Effector memory CD4-positive, alpha-beta T cell (primary cell): Measurements from ENCODE around the gene LTBP2.

Experiments used
- DNase-seq, 3 donors: peaks; one replicate each; pipeline ENCODE4 v3.0.0-alpha.2; 2020
- H3K27ac ChIP-seq: 2 replicates; pipeline ENCODE4 v1.7.0; 2013; ENCODE audit warnings: mild to moderate bottlenecking, low read length, moderate library complexity; ENCODE audit not compliant: insufficient read depth, poor library complexity, severe bottlenecking
- H3K27me3 ChIP-seq: replicated peaks from 2 replicates; pipeline ENCODE4 v1.7.0; 2013; ENCODE audit warnings: mild to moderate bottlenecking, low read length; ENCODE audit not compliant: insufficient read depth, control insufficient read depth, poor library complexity, severe bottlenecking
- H3K36me3 ChIP-seq: 2 replicates; pipeline ENCODE4 v1.7.0; 2013; ENCODE audit warnings: mild to moderate bottlenecking, low read length, moderate library complexity; ENCODE audit not compliant: control insufficient read depth, insufficient read depth
- H3K4me1 ChIP-seq: 2 replicates; pipeline ENCODE4 v1.7.0; 2013; ENCODE audit warnings: low read length, mild to moderate bottlenecking; ENCODE audit not compliant: control insufficient read depth, insufficient read depth, poor library complexity, severe bottlenecking
- H3K4me3 ChIP-seq: 2 replicates; pipeline ENCODE4 v1.7.0; 2013; ENCODE audit warnings: low read length, low read depth, mild to moderate bottlenecking; ENCODE audit not compliant: insufficient read depth, poor library complexity, severe bottlenecking
- H3K9me3 ChIP-seq: 2 replicates; pipeline ENCODE4 v1.7.0; 2013; ENCODE audit warnings: mild to moderate bottlenecking, low read length, moderate library complexity; ENCODE audit not compliant: control insufficient read depth
- total RNA-seq, 3 donors: gene quantifications; one replicate each; lab custom pipeline; 2026; lab: John Stamatoyannopoulos, UW

The LTBP2 gene
- total RNA-seq: 3.1 to 6.0 (median 3.7) reads per million in 3 donors

- Histone ChIP-seq H3K27me3 (no peaks in the 10 kb centered on the region), H3K4me3 (peak within 1 kb of the TSS; percentile 91), H3K4me1 (peaks cover 9% of the 10 kb centered on the region), H3K9me3 (no peaks in the 10 kb centered on the region), H3K36me3 (no peaks in the 10 kb centered on the region), H3K27ac (no peak within 1 kb of the TSS)
- DNase-seq: no peak
Measured at GRCh38 chr14:74611650-74612349, at the start of gene LTBP2. LTBP2 (minus strand) TSS chr14:74612237; CDS start chr14:74611944, 293 bp downstream.

DNA sequence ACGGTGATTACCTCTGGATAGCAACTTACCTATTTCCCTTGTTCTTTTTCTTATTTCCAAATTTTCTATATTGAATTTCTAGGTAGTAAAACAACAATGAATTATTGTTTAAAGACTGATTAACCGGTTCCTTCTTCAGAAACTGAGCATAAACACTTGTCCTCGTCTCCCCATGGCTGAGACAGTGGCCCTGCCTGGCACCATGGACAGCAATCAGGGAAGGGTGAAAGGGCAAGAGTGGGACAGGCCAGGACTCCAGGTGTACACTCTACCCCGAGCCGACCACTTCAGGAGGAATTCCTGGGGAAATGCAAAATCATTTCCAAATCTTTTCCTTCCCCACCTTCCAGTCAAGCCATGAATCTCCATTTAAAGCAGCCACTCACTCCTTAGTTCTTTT lies 48.8 kb upstream of the LTBP2 start:
- no peak for DNase-seq
- Histone ChIP-seq H3K27ac (no peak overlapping the region), H3K27me3 (no peaks in the 10 kb centered on the region), H3K4me1 (no peaks in the 10 kb centered on the region), H3K4me3 (no peak overlapping the region), H3K36me3 (peaks cover 42% of the 10 kb centered on the region), H3K9me3 (no peaks in the 10 kb centered on the region)

- H3K9me3 ChIP-seq: no peaks in the 10 kb centered on the region
- no peak for DNase-seq
- no peak overlapping the region for H3K27ac ChIP-seq
- H3K27me3 ChIP-seq: no peaks in the 10 kb centered on the region
- no peak overlapping the region for H3K4me3 ChIP-seq
- no peaks in the 10 kb centered on the region for H3K4me1 ChIP-seq
- peaks cover 40% of the 10 kb centered on the region for H3K36me3 ChIP-seq
Measured at GRCh38 chr14:74660167-74660566, 48.1 kb upstream of the LTBP2 start.

DNA sequence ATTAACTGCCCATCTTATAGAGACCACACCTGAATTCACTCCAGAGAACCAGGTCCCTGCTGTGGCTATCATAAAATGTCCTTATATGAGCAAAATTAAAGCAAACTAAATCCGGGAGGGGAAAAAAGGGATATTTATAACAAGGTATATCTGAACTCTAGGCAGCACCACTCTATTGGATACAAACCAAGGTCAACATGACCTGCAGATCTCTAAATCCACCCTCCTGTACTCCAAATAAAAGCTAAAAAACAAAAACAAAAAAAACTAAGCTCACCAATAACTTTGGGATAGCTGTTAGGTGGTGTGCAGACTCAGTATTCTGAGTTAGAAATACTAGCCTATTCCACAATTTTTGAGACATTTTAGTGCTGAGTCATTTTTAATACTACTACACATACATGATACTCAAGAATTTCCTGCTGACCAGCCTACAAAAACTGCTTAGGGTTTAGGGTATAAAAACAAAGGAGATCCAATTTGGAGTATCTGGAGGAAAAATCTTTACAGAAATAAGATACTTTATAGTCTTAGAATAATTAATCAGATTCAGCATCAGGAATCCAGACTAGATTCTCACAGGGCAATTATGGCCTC lies 46.6 kb upstream of the LTBP2 start:
- H3K27ac ChIP-seq: no peak overlapping the region
- H3K4me3 ChIP-seq: no peak overlapping the region
- no peak for DNase-seq
- H3K9me3 ChIP-seq: no peaks in the 10 kb centered on the region
- no peaks in the 10 kb centered on the region for H3K4me1 ChIP-seq
- H3K27me3 ChIP-seq: no peaks in the 10 kb centered on the region
- H3K36me3 ChIP-seq: peaks cover 29% of the 10 kb centered on the region

- H3K4me1 ChIP-seq: no peaks in the 10 kb centered on the region
- peaks cover 16% of the 10 kb centered on the region for H3K36me3 ChIP-seq
- no peaks in the 10 kb centered on the region for H3K9me3 ChIP-seq
- H3K4me3 ChIP-seq: no peak overlapping the region
- DNase-seq: no peak
- H3K27me3 ChIP-seq: no peaks in the 10 kb centered on the region
- H3K27ac ChIP-seq: no peak overlapping the region
Measured at GRCh38 chr14:74656964-74657363, 44.9 kb upstream of the LTBP2 start.

DNA sequence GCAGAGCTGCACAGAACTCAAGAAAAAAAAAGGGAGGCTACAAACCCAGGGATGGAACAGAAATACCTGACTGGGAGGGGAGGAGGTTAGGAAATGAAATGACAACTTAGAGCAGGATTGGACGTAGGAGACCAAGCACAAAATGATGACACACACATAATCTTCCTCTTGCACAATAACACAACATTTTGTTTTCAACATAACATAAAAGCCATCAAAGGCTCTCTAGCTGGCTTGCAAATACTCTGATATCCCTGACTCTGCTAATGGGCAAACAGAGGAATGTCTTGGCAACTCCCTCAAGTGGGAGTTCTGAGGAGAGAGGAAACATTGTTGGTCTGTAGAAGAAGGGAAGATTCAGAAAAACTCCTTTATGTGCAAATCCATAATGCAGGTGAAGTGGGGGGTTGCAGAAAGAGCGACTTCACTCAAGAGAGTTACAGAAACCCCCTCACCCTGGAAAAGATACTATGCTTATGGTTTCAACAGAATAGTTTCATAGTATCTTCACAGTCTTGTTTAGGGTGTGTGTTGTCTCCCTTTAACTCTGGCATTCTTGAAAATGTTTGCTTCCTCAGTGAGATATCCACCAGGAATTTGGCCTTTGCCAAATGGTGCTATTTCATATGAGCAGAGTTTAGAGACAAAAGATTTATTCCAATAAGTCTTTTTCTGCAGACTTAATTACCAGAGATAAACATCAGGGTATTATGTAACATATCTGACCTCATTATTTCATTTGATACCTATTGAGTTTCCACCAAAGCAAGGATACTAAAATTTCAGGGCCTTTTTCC lies 43.8 kb upstream of the LTBP2 start:
- Histone ChIP-seq H3K27me3 (no peaks in the 10 kb centered on the region), H3K4me3 (no peak overlapping the region), H3K36me3 (peaks cover 16% of the 10 kb centered on the region), H3K27ac (no peak overlapping the region), H3K9me3 (no peaks in the 10 kb centered on the region), H3K4me1 (no peaks in the 10 kb centered on the region)
- no peak for DNase-seq

- H3K9me3 ChIP-seq: no peaks in the 10 kb centered on the region
- no peaks in the 10 kb centered on the region for H3K27me3 ChIP-seq
- DNase-seq: no peak
- H3K4me1 ChIP-seq: no peaks in the 10 kb centered on the region
- peaks cover 14% of the 10 kb centered on the region for H3K36me3 ChIP-seq
- H3K27ac ChIP-seq: no peak overlapping the region
- no peak overlapping the region for H3K4me3 ChIP-seq
Measured at GRCh38 chr14:74654931-74655330, 42.9 kb upstream of the LTBP2 start.

DNA sequence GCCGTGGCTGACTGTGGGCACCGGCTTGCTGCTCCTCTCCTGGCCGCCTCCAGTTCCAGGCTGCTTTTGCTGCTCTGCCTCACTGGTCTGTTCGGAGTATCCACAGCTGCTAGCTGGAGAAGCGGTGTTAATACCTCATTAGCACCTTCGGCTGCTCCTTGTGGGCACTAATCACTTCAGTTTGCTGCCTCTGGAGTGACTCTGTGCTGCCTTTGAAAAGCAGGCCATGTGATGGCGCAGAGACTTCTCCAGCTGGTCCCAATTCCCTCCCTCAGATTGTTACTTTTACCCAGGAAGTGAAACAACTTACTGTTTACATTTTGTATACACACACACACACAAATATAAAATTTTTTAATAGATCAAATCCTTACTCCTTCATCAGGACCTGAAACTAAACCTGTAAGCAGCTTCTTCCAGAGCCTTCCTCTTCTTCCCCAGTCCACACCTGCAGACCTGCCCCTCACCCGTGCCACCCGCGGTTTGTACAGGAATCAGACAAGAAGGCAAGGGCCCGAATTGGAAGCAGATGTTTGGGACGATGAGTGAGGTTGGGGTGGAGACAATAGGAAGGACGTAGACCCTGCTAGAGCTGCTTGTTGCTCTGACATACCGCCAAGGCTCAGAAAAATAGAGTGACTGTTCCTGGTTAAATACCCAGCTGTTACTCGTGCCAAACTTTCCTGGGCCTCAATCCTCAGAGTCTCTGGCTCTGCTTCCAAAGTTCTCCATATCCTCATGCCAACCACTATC lies 41.5 kb upstream of the LTBP2 start:
- DNase-seq: no peak
- Histone ChIP-seq H3K4me1 (no peaks in the 10 kb centered on the region), H3K27me3 (no peaks in the 10 kb centered on the region)

DNA sequence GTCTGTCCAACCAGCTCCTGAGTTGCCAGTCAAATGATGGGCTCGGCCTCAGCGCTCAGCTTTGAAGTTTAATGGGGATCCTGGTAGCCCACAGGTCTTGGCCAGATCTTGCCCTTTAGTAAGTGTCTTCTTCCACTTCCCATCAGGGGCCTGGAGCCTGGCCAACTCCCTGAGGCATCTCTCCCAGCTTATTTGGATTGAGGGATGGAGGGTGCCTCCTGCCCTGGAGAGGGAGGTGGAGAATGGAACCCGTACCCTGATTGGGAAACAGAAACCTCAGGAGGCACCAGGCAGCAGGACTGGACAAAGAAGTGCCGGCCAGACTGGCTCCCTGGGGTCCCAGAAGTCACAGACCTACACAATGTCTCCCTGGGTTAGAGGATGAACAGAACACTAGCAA lies 40.5 kb upstream of the LTBP2 start:
- H3K9me3 ChIP-seq: no peaks in the 10 kb centered on the region
- H3K4me1 ChIP-seq: no peaks in the 10 kb centered on the region
- no peak overlapping the region for H3K27ac ChIP-seq
- H3K27me3 ChIP-seq: no peaks in the 10 kb centered on the region
- H3K36me3 ChIP-seq: peaks cover 10% of the 10 kb centered on the region
- DNase-seq: no peak
- no peak overlapping the region for H3K4me3 ChIP-seq

More for the DNA sequence above, 41.5 kb upstream of the LTBP2 start:
- Histone ChIP-seq H3K4me3 (no peak overlapping the region), H3K36me3 (peaks cover 10% of the 10 kb centered on the region), H3K27ac (no peak overlapping the region), H3K9me3 (no peaks in the 10 kb centered on the region)
